ENCODE measurements around the gene RFX2. TPM values are rescaled to one million over a fixed set of nuclear protein-coding genes. Genes with fewer than 3 reads are reported as not detected.

The RFX2 gene
- total and polyA plus RNA-seq, 12 donors, result 2.3 to 10.4 (median 4.6) TPM

DNA sequence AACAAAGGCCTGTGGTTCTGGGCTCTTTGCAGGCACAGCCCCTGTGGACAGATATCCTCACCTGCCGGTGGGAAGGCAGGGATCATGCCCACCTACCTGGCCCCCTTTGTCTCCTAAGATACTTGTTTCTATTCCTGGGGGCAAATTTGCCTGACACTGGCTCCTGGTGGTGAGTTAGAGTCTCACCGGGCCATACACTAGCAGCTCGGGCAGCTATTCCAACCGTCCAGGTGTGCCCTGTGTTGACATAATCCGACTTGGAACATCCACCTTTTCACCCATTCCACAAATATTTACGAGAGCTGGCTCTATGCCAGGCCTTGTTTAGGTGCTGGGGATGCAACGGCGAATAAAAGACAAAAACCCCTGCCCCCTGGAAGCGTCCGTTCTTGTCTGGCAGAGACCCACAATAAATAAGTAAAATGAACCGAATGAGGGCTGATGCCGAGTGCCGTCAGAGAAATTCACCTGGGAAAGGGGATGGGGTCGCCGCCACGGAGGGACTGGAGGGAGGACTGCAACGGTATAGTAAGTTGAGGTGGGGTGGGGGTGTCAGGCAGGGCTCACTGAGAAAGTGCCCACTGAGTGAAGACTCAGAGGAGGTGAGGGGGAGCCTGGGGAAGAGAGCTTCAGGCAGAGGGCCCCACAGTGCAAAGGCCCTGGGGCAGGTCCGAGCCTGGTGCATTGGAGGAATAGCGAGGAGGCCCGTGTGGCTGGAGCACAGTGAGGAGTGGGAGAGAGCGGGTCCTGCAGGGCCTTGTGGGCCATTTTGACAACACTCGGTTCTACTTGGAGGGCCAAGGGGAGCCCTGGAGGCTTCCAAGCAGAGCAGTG, 89.1 kb downstream of the RFX2 start:
- intact Hi-C loops (cut with DNase I), result loop anchor here (5.0 kb wide), 2 partner anchors 34 to 214 kb away; partner anchors contain the start of gene NRTN (in 1 of the 2)
- H3K4me1 ChIP-seq (replicated peaks in 1 of 2), result no peaks in the 10 kb centered on the region
- no peaks in the 10 kb centered on the region for H3K9me3 ChIP-seq (replicated peaks in 1 of 3)
- no peak for DNase-seq
- H3K4me3 ChIP-seq, result no peak overlapping the region
- H3K27ac ChIP-seq, result no peak overlapping the region
- no peak for TF ChIP-seq POLR2A (IDR thresholded peaks at IDR 0.05)
- TF ChIP-seq, protein P1, sequence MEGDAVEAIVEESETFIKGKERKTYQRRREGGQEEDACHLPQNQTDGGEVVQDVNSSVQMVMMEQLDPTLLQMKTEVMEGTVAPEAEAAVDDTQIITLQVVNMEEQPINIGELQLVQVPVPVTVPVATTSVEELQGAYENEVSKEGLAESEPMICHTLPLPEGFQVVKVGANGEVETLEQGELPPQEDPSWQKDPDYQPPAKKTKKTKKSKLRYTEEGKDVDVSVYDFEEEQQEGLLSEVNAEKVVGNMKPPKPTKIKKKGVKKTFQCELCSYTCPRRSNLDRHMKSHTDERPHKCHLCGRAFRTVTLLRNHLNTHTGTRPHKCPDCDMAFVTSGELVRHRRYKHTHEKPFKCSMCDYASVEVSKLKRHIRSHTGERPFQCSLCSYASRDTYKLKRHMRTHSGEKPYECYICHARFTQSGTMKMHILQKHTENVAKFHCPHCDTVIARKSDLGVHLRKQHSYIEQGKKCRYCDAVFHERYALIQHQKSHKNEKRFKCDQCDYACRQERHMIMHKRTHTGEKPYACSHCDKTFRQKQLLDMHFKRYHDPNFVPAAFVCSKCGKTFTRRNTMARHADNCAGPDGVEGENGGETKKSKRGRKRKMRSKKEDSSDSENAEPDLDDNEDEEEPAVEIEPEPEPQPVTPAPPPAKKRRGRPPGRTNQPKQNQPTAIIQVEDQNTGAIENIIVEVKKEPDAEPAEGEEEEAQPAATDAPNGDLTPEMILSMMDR (IDR thresholded peaks at IDR 0.05), result no peak
- H3K36me3 ChIP-seq (replicated peaks in 1 of 2), result no peaks in the 10 kb centered on the region
- 85 to 91% (median 89%) methylated on average over 22 of the region's 22 CpGs for WGBS, 4 donors
- no peaks in the 10 kb centered on the region for H3K27me3 ChIP-seq

DNA sequence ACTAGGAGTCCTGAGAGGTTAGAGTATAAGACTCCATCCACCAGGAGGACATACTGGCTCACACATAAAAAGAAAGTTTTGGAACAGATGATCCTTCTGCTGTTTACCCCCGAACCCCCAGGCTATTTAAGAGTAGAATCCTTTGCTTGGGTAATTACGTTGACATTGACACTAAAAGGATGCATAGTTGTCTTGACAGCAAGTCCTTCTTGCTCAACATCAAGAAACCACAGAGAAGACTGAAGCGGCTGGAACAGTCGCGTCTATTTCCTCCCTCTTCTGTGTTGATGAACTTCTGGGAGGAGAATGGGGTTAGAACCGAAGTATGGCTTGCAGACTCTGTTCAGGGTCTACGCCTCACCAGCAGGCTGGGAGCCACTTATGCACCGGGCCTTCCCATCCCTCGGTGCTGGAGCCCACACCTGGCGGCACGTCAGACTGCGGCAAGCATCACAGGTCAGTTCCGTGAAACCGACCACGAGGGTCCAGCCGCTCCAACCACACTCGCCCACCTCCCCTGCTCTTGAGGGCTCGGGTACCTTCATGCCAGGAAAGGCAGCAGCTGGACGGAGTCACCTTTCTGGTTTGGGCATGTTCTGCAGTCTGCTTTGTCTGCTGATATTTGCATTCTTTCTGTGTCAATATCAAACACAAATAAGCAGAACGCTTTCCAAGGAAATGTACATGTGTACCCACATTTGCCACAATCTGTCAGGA, 90.0 kb downstream of the RFX2 start:
- no peaks in the 10 kb centered on the region for H3K27me3 ChIP-seq
- TF ChIP-seq POLR2A (IDR thresholded peaks at IDR 0.05), result no peak
- TF ChIP-seq, protein P1 (IDR thresholded peaks at IDR 0.05), result no peak

DNA sequence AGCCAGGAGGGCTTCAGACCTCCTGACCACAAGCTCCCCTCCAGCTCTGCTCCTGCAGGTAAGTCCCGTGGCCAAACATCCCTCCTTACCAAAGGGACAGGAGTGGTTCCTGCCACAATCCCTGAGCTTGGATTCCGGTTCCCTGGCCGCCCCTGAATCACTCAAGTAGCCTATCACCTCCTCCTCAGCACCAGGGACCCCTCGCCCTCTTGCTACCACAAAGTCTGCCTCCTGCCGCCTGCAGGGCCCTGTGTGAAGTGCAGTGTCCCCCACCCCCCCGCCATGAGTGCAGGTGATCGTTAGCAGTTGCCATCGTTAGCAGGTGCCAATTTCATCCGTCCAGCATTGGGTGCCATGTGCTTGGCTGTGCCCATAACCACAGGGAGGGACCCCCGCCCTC, 91.5 kb downstream of the RFX2 start:
- DNase-seq, result no peak
- 69 to 87% (median 78%) methylated on average over 3 to 10 of the region's 10 CpGs for WGBS, 4 donors
- Histone ChIP-seq H3K36me3 (replicated peaks in 1 of 2) (no peaks in the 10 kb centered on the region), H3K27me3 (no peaks in the 10 kb centered on the region), H3K4me3 (no peak overlapping the region), H3K27ac (no peak overlapping the region), H3K4me1 (replicated peaks in 1 of 2) (no peaks in the 10 kb centered on the region), H3K9me3 (replicated peaks in 1 of 3) (no peaks in the 10 kb centered on the region)
- intact Hi-C loops (cut with DNase I), result loop anchor here in 1 of 2 donors (10.0 kb wide), 1 partner anchor 214 kb away; the partner anchor contains the start of gene NRTN
- TF ChIP-seq, protein P1 (IDR thresholded peaks at IDR 0.05), result no peak
- no peak for TF ChIP-seq POLR2A (IDR thresholded peaks at IDR 0.05)

More for the DNA sequence above, 90.0 kb downstream of the RFX2 start:
- Histone ChIP-seq H3K4me3 (no peak overlapping the region), H3K9me3 (replicated peaks in 1 of 3) (no peaks in the 10 kb centered on the region), H3K27ac (no peak overlapping the region), H3K36me3 (replicated peaks in 1 of 2) (no peaks in the 10 kb centered on the region), H3K4me1 (replicated peaks in 1 of 2) (no peaks in the 10 kb centered on the region)
- intact Hi-C loops (cut with DNase I), result loop anchor here (5.0 kb wide), 2 partner anchors 33 to 213 kb away; partner anchors contain the start of gene NRTN (in 1 of the 2)
- 87 to 91% (median 89%) methylated on average over 19 to 20 of the region's 20 CpGs for WGBS, 4 donors
- no peak for DNase-seq

DNA sequence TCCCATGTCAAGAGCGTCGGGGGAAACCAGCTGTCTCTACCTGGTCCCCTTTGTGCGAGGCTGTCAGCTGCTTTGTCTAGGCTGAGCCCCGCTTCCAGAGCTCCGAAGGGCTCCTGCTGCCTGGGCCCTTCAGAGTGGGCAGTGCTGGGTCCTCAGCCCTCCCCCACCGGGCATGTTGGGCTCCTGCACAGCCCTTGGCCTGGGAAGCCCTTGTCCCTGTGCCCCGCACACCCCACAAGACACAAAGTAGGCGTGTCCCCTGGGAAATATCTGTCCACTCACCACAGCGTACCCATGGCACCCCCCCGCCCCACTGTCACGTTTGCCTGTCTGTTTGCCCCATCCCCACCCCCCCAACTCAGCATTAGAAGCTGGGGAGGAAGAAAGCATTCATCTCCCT, 92.7 kb downstream of the RFX2 start:
- DNase-seq, result no peak
- WGBS, 4 donors, result 86 to 92% (median 91%) methylated on average over 6 to 11 of the region's 11 CpGs
- Histone ChIP-seq H3K27me3 (no peaks in the 10 kb centered on the region), H3K36me3 (replicated peaks in 1 of 2) (no peaks in the 10 kb centered on the region), H3K4me1 (replicated peaks in 1 of 2) (no peaks in the 10 kb centered on the region), H3K27ac (no peak overlapping the region), H3K9me3 (replicated peaks in 1 of 3) (no peaks in the 10 kb centered on the region), H3K4me3 (no peak overlapping the region)
- intact Hi-C loops (cut with DNase I), result loop anchor here in 1 of 2 donors (10.0 kb wide), 1 partner anchor 213 kb away; the partner anchor contains the start of gene NRTN
- TF ChIP-seq POLR2A (IDR thresholded peaks at IDR 0.05), result no peak
- TF ChIP-seq, protein P1 (IDR thresholded peaks at IDR 0.05), result no peak
